ENCODE measurements around the gene NPHS1. TPM values are rescaled to one million over a fixed set of nuclear protein-coding genes. Genes with fewer than 3 reads are reported as not detected.

NPHS1 gene
- total and polyA plus RNA-seq, 2 of the 8 experiments (the other 6 are each of a cell fraction or from before 2014, with no cell fraction given): 1.3 to 1.4 TPM

- H2BK5ac ChIP-seq (ENCODE audit: low read depth, low read length): no peak overlapping the region; the same call in 1 of the 2 replicates
- H2AK5ac ChIP-seq (ENCODE audit: low read depth, low read length): no peak overlapping the region
- POLR2A ChIA-PET (ENCODE audit: partially characterized antibody): interaction anchor here (0.8 to 1.0 kb wide), 2 partner anchors 13 to 141 kb away, joined by 3 read pairs; no protein-coding TSS in a partner anchor
- H2BK15ac ChIP-seq (ENCODE audit: low read length): 0 out of 2 replicates have a peak overlapping the region, but pooled peaks have one; percentile 36
- no peak overlapping the region for H3K4me2 ChIP-seq (ENCODE audit: insufficient read depth in 1 of 2, low read depth in 2 of 2, low read length in 2 of 2)
- H4K20me1 ChIP-seq (replicated peaks in 1 of 2; ENCODE audit: control insufficient read depth in 1 of 2, insufficient read depth in 2 of 2, low read length in 2 of 2): peaks cover 0 to 2% of the 10 kb centered on the region in 2 experiments
- peaks cover 0 to 12% (median 8%) of the 10 kb centered on the region in 4 experiments; a peak in 5 of 7 replicates for H3K4me1 ChIP-seq (replicated peaks in 1 of 4; ENCODE audit: control insufficient read depth in 3 of 4, insufficient read depth in 4 of 4, low read length in 3 of 4)
- no peak overlapping the region for H3K23ac ChIP-seq (ENCODE audit: insufficient read length)
- no peak overlapping the region for H2BK120ac ChIP-seq (replicated peaks; ENCODE audit: low read depth, low read length)
- no peak overlapping the region for H4K91ac ChIP-seq (replicated peaks; ENCODE audit: insufficient read length, low read length)
- DNase-seq (ENCODE audit: low read depth in 1 of 2, low spot score in 2 of 2) (no peak), FAIRE-seq (no peak)
- H3K14ac ChIP-seq (ENCODE audit: insufficient read length): no peak overlapping the region
- H2BK20ac ChIP-seq (ENCODE audit: low read length): no peak overlapping the region
- peaks cover 9% of the 10 kb centered on the region; the same call in 1 of the 2 replicates for H3K23me2 ChIP-seq (ENCODE audit: low read depth, low read length)
- H3K4me3 ChIP-seq (ENCODE audit: extremely low read depth in 1 of 4, insufficient read depth in 2 of 4, low read depth in 3 of 4, low read length in 4 of 4): no peak overlapping the region
- H4K8ac ChIP-seq (ENCODE audit: extremely low read depth, insufficient read depth, low read length): no peak overlapping the region
- H4K5ac ChIP-seq (ENCODE audit: insufficient read length, low read depth, low read length): no peak overlapping the region
- TF ChIP-seq SRF (IDR thresholded peaks at IDR 0.05; ENCODE audit: low read depth, low read length) (no peak), TAF7 (optimal IDR thresholded peaks at IDR 0.05; ENCODE audit: borderline replicate concordance, low read depth, low read length) (no peak), RXRA (IDR thresholded peaks at IDR 0.05; ENCODE audit: insufficient read depth, low read depth, low read length) (no peak), CEBPB (IDR thresholded peaks at IDR 0.05; ENCODE audit: low read depth, low read length) (no peak), TBP (IDR thresholded peaks at IDR 0.05; ENCODE audit: low read depth, low read length) (no peak), SP4 (IDR thresholded peaks at IDR 0.05; ENCODE audit: low read length) (no peak), JUN (IDR thresholded peaks at IDR 0.05; ENCODE audit: low read depth, low read length) (no peak), FOSL1 (IDR thresholded peaks at IDR 0.05; ENCODE audit: insufficient read depth, low read depth, low read length) (no peak), CHD1 (IDR thresholded peaks at IDR 0.05; ENCODE audit: low read depth, low read length) (no peak), USF2 (IDR thresholded peaks at IDR 0.05; ENCODE audit: low read length) (no peak), GABPA (IDR thresholded peaks at IDR 0.05; ENCODE audit: borderline replicate concordance, insufficient read depth, low read length) (no peak), SUZ12 (IDR thresholded peaks at IDR 0.05; ENCODE audit: low read length) (no peak), SIX5 (IDR thresholded peaks at IDR 0.05; ENCODE audit: low read depth, low read length) (no peak), RFX5 (IDR thresholded peaks at IDR 0.05; ENCODE audit: borderline replicate concordance, low read depth, low read length) (no peak)
- no peaks in the 10 kb centered on the region; a peak in 1 of 8 replicates for H3K36me3 ChIP-seq (ENCODE audit: control insufficient read depth in 2 of 4, insufficient read depth in 4 of 4, low read length in 3 of 4)
- H2BK12ac ChIP-seq (ENCODE audit: low read depth, low read length): 0 out of 2 replicates have a peak overlapping the region, but pooled peaks have one; percentile 12
- peaks cover 3 to 12% (median 7%) of the 10 kb centered on the region in 4 experiments for H3K27me3 ChIP-seq (replicated peaks in 1 of 4; ENCODE audit: control insufficient read depth in 3 of 4, extremely low read depth in 1 of 4, insufficient read depth in 3 of 4, low read length in 3 of 4)
- no peak overlapping the region for H2AFZ ChIP-seq (ENCODE audit: low read length)
- no peak overlapping the region for H3K4ac ChIP-seq (replicated peaks; ENCODE audit: insufficient read length, low read depth, low read length)
- H3K9me3 ChIP-seq (ENCODE audit: insufficient read depth in 2 of 2, low read depth in 1 of 2, low read length in 1 of 2): no peaks in the 10 kb centered on the region
- no peak overlapping the region for H3K9ac ChIP-seq (replicated peaks in 1 of 4; ENCODE audit: extremely low read depth in 1 of 4, low read depth in 3 of 4, low read length in 3 of 4)
- H3K18ac ChIP-seq (ENCODE audit: extremely low read depth, low read length): no peak overlapping the region
- H3K79me1 ChIP-seq (ENCODE audit: low read depth, low read length): no peaks in the 10 kb centered on the region
- no peaks in the 10 kb centered on the region for H3K79me2 ChIP-seq (ENCODE audit: control insufficient read depth in 1 of 2, insufficient read depth in 2 of 2, low read length in 2 of 2)
- H3K27ac ChIP-seq (ENCODE audit: low read depth, low read length): no peak overlapping the region
- H3K56ac ChIP-seq (replicated peaks; ENCODE audit: insufficient read length, low read depth, low read length): no peak overlapping the region
- CTCF ChIA-PET (ENCODE audit: partially characterized antibody): interaction anchor here (1.1 to 1.8 kb wide), 4 partner anchors 17 to 177 kb away, joined by 3 to 6 read pairs (median 4); no protein-coding TSS in a partner anchor
- 83% methylated on average over 12 of the region's 12 CpGs; no CpG with 5 or more reads in 1 of the 2 experiments for WGBS, 2 experiments (ENCODE audit: extremely low coverage in 1 of 2, insufficient coverage in 1 of 2, insufficient read length in 1 of 2, insufficient replicate concordance in 2 of 2, low coverage in 1 of 2, low lambda C conversion rate in 2 of 2, missing lambda C conversion rate in 1 of 2)
These were observed 19.3 kb upstream of the NPHS1 start for GRCh38 chr19:35871611-35872010.
